Measurements from ENCODE around the gene CHCHD3.

The CHCHD3 gene

GRCh38 chr7:133025056-133025455 is 56.8 kb downstream of the CHCHD3 start:
- ATAC-seq = no peak
- TF ChIP-seq TOX (CRISPR knock-in tag; IDR thresholded peaks at IDR 0.05; ENCODE audit: borderline replicate concordance) (no peak), BACH2 (CRISPR knock-in tag; IDR thresholded peaks at IDR 0.05; ENCODE audit: borderline replicate concordance) (no peak), TSHZ2 (CRISPR knock-in tag; IDR thresholded peaks at IDR 0.05) (no peak), ARNTL (CRISPR knock-in tag; IDR thresholded peaks at IDR 0.05; ENCODE audit: borderline replicate concordance, low read depth) (no peak), ZC3H10 (CRISPR knock-in tag; IDR thresholded peaks at IDR 0.05) (no peak)

- no peak; the same call in 2 of the 3 replicates for ATAC-seq
Observed at GRCh38 chr7:133024596-133024995, 57.3 kb downstream of the CHCHD3 start.

GRCh38 chr7:133023370-133024071 is 58.4 kb downstream of the CHCHD3 start:
- TF ChIP-seq OSR1 (CRISPR knock-in tag; IDR thresholded peaks at IDR 0.05) (no peak), ISL1 (CRISPR knock-in tag; IDR thresholded peaks at IDR 0.05) (peak; percentile 40), ZC3H10 (CRISPR knock-in tag; IDR thresholded peaks at IDR 0.05) (no peak), GLIS3 (CRISPR knock-in tag; IDR thresholded peaks at IDR 0.05) (no peak), ARNTL (CRISPR knock-in tag; IDR thresholded peaks at IDR 0.05; ENCODE audit: borderline replicate concordance, low read depth) (no peak)
- ATAC-seq = no peak

More at GRCh38 chr7:133024596-133024995, 57.3 kb downstream of the CHCHD3 start:
- TF ChIP-seq PATZ1 (CRISPR knock-in tag; IDR thresholded peaks at IDR 0.05; ENCODE audit: borderline replicate concordance) (no peak), POU6F1 (CRISPR knock-in tag; IDR thresholded peaks at IDR 0.05; ENCODE audit: borderline replicate concordance, low read depth) (no peak), ZFP3 (CRISPR knock-in tag; IDR thresholded peaks at IDR 0.05) (no peak), ZC3H10 (CRISPR knock-in tag; IDR thresholded peaks at IDR 0.05) (no peak), PPARA (CRISPR knock-in tag; IDR thresholded peaks at IDR 0.05; ENCODE audit: borderline replicate concordance) (no peak), CSRNP3 (CRISPR knock-in tag; IDR thresholded peaks at IDR 0.05) (no peak), ZFP30 (CRISPR knock-in tag; IDR thresholded peaks at IDR 0.05) (no peak), ZNF70 (CRISPR knock-in tag; IDR thresholded peaks at IDR 0.05) (no peak)

GRCh38 chr7:133022661-133023060 is 59.2 kb downstream of the CHCHD3 start:
- ATAC-seq = no peak
- no peak for TF ChIP-seq CREB5 (CRISPR knock-in tag; IDR thresholded peaks at IDR 0.05; ENCODE audit: low read depth)
- TF ChIP-seq RARB (CRISPR knock-in tag; IDR thresholded peaks at IDR 0.05) = no peak
- TF ChIP-seq POU6F1 (CRISPR knock-in tag; IDR thresholded peaks at IDR 0.05; ENCODE audit: borderline replicate concordance, low read depth) = no peak
- no peak for TF ChIP-seq ESRRG (CRISPR knock-in tag; IDR thresholded peaks at IDR 0.05)
- TF ChIP-seq PPARA (CRISPR knock-in tag; IDR thresholded peaks at IDR 0.05; ENCODE audit: borderline replicate concordance) = no peak
- TF ChIP-seq ZNF8 (CRISPR knock-in tag; IDR thresholded peaks at IDR 0.05) = no peak
- no peak for TF ChIP-seq ZFP3 (CRISPR knock-in tag; IDR thresholded peaks at IDR 0.05)
- no peak for TF ChIP-seq CSRNP3 (CRISPR knock-in tag; IDR thresholded peaks at IDR 0.05)
- TF ChIP-seq SNAI2 (CRISPR knock-in tag; IDR thresholded peaks at IDR 0.05) = no peak
- TF ChIP-seq BACH2 (CRISPR knock-in tag; IDR thresholded peaks at IDR 0.05; ENCODE audit: borderline replicate concordance) = no peak
- TF ChIP-seq OSR1 (CRISPR knock-in tag; IDR thresholded peaks at IDR 0.05) = no peak
- no peak for TF ChIP-seq ZC3H10 (CRISPR knock-in tag; IDR thresholded peaks at IDR 0.05)

All from SK-N-SH treated with all-trans-retinoic acid at 6 μM for 48 hours (cell line).